WTC11 (cell line): Measurements from ENCODE around the gene VIPR2.

Source experiments
- NR1H2 ChIP-seq: sonication (generic); formaldehyde crosslinking; IDR thresholded peaks from 2 replicates; pipeline ENCODE4 v1.9.0; 2021; ENCODE audit warnings: mild to moderate bottlenecking, moderate library complexity, missing genetic modification reagents
- ZNF416 ChIP-seq: fragments of 250-450 bp; sonication (Bioruptor Pico); IDR thresholded peaks from 2 replicates; pipeline ENCODE4 v1.9.0; 2021; ENCODE audit warnings: mild to moderate bottlenecking, inconsistent platforms

- TF ChIP-seq NR1H2 (CRISPR knock-in tag): no peak
- no peak for TF ChIP-seq ZNF416 (CRISPR knock-in tag)
Observed at GRCh38 chr7:159128767-159129166, 15.9 kb downstream of the VIPR2 start.
